H1 (cell line): ENCODE results near the gene FBXW2. TPM values are rescaled to one million over a fixed set of nuclear protein-coding genes. Genes with fewer than 3 reads are reported as not detected.

Experiments used
- CTCF ChIA-PET: fragments of 300-600 bp; sonication (Branson Sonifier 250); formaldehyde crosslinking; loops from one replicate; lab custom pipeline; 2021; ENCODE audit not compliant: partially characterized antibody; lab: Charles Lee
- POLR2A ChIA-PET: fragments of 300-600 bp; sonication (Branson Sonifier 250); formaldehyde crosslinking; loops from one replicate; lab custom pipeline; 2021; ENCODE audit warnings: inconsistent platforms; ENCODE audit not compliant: partially characterized antibody; lab: Charles Lee
- DNase-seq, 2 experiments: peaks; one replicate each; pipeline versions ENCODE4 v3.0.0 to v3.0.0-alpha.2; 2010 to 2022; ENCODE audit warnings: low spot score in 2 of 2, low read depth in 1 of 2, mixed read lengths in 1 of 2
- FAIRE-seq: peaks from 2 replicates; lab custom pipeline; 2011; peaks lifted over from hg19 to GRCh38; lab: Jason Lieb, UNC
- H2AFZ ChIP-seq: 2 replicates; pipeline ENCODE4 v1.8.1; 2012; ENCODE audit warnings: low read length, inconsistent platforms
- H2AK5ac ChIP-seq: 2 replicates; pipeline ENCODE4 v1.6.1; 2013; ENCODE audit warnings: low read depth, low read length
- H2BK120ac ChIP-seq: replicated peaks from 2 replicates; pipeline ENCODE3; 2013; ENCODE audit warnings: low read depth, low read length, inconsistent platforms
- H2BK12ac ChIP-seq: 2 replicates; pipeline ENCODE4 v1.6.1; 2013; ENCODE audit warnings: low read depth, low read length
- H2BK15ac ChIP-seq: 2 replicates; pipeline ENCODE4 v1.6.1; 2013; ENCODE audit warnings: low read length
- H2BK20ac ChIP-seq: 2 replicates; pipeline ENCODE4 v1.6.1; 2013; ENCODE audit warnings: low read length
- H2BK5ac ChIP-seq: 2 replicates; pipeline ENCODE4 v1.6.1; 2013; ENCODE audit warnings: low read depth, low read length
- H3K14ac ChIP-seq: 2 replicates; pipeline ENCODE4 v1.6.1; 2013; ENCODE audit warnings: inconsistent platforms; ENCODE audit not compliant: insufficient read length
- H3K18ac ChIP-seq: 2 replicates; pipeline ENCODE4 v1.6.1; 2013; ENCODE audit warnings: low read length; ENCODE audit errors: extremely low read depth
- H3K23ac ChIP-seq: 2 replicates; pipeline ENCODE4 v1.6.1; 2013; ENCODE audit warnings: inconsistent platforms; ENCODE audit not compliant: insufficient read length
- H3K23me2 ChIP-seq: 2 replicates; pipeline ENCODE4 v1.6.1; 2013; ENCODE audit warnings: low read depth, low read length
- H3K27ac ChIP-seq: 2 replicates; pipeline ENCODE4 v1.6.1; 2011; ENCODE audit warnings: low read depth, low read length, inconsistent platforms
- H3K27me3 ChIP-seq, 4 experiments: replicated peaks in 1 of 4; 1 replicate in 1 of 4; 2 replicates in 3 of 4; pipeline versions ENCODE4 v1.6.1 to v1.8.1; 2011 to 2013; ENCODE audit warnings: low read length in 3 of 4, mild to moderate bottlenecking in 3 of 4, inconsistent platforms in 2 of 4, mixed read lengths in 2 of 4, moderate library complexity in 1 of 4; ENCODE audit not compliant: control insufficient read depth in 3 of 4, insufficient read depth in 3 of 4; ENCODE audit errors: extremely low read depth in 1 of 4
- H3K36me3 ChIP-seq, 4 experiments: 2 replicates each; pipeline versions ENCODE4 v1.6.1 to v1.8.1; 2011 to 2013; ENCODE audit warnings: mild to moderate bottlenecking in 4 of 4, low read length in 3 of 4, moderate library complexity in 2 of 4, control low read depth in 1 of 4, inconsistent platforms in 1 of 4; ENCODE audit not compliant: insufficient read depth in 4 of 4, control insufficient read depth in 2 of 4
- H3K4ac ChIP-seq: replicated peaks from 2 replicates; pipeline ENCODE3; 2013; ENCODE audit warnings: low read length, low read depth, mixed read lengths, inconsistent platforms; ENCODE audit not compliant: insufficient read length
- H3K4me1 ChIP-seq, 4 experiments: replicated peaks in 1 of 4; 1 replicate in 1 of 4; 2 replicates in 3 of 4; pipeline versions ENCODE4 v1.6.1 to v1.8.1; 2011 to 2013; ENCODE audit warnings: low read length in 3 of 4, inconsistent platforms in 2 of 4, mixed read lengths in 1 of 4; ENCODE audit not compliant: insufficient read depth in 4 of 4, control insufficient read depth in 3 of 4
- H3K4me2 ChIP-seq, 2 experiments: 2 replicates each; pipeline versions ENCODE4 v1.6.1 to v1.8.1; 2011 to 2013; ENCODE audit warnings: low read depth in 2 of 2, low read length in 2 of 2, control low read depth in 1 of 2, inconsistent platforms in 1 of 2, mild to moderate bottlenecking in 1 of 2; ENCODE audit not compliant: insufficient read depth in 1 of 2
- H3K4me3 ChIP-seq, 4 experiments: fragments of 200-600, 300-600 bp in 1 of 4; sonication (generic), shearing (Covaris generic), sonication (Bioruptor Twin) in 1 of 4; 2 replicates each; pipeline versions ENCODE4 v1.5.1 to v1.8.1; 2011 to 2016; ENCODE audit warnings: low read length in 4 of 4, low read depth in 3 of 4, control low read depth in 2 of 4, inconsistent platforms in 2 of 4, mild to moderate bottlenecking in 2 of 4, mixed read lengths in 1 of 4, moderate library complexity in 1 of 4; ENCODE audit not compliant: insufficient read depth in 2 of 4; ENCODE audit errors: extremely low read depth in 1 of 4
- H3K56ac ChIP-seq: replicated peaks from 2 replicates; pipeline ENCODE3; 2013; ENCODE audit warnings: low read depth, mild to moderate bottlenecking, mixed read lengths, low read length, inconsistent platforms; ENCODE audit not compliant: insufficient read length
- H3K79me1 ChIP-seq: 2 replicates; pipeline ENCODE4 v1.6.1; 2013; ENCODE audit warnings: low read depth, low read length, control low read depth
- H3K79me2 ChIP-seq, 2 experiments: 2 replicates each; pipeline versions ENCODE4 v1.6.1 to v1.8.1; 2012 to 2013; ENCODE audit warnings: low read length in 2 of 2, mild to moderate bottlenecking in 2 of 2, inconsistent platforms in 1 of 2; ENCODE audit not compliant: insufficient read depth in 2 of 2, control insufficient read depth in 1 of 2
- H3K9ac ChIP-seq, 4 experiments: replicated peaks in 1 of 4; 1 replicate in 1 of 4; 2 replicates in 3 of 4; pipeline versions ENCODE4 v1.6.1 to v1.8.1; 2011 to 2013; ENCODE audit warnings: low read depth in 3 of 4, low read length in 3 of 4, control low read depth in 2 of 4, mild to moderate bottlenecking in 2 of 4, moderate library complexity in 2 of 4, inconsistent platforms in 1 of 4; ENCODE audit errors: extremely low read depth in 1 of 4
- H3K9me3 ChIP-seq, 2 experiments: 2 replicates each; pipeline versions ENCODE4 v1.6.1 to v1.8.1; 2012 to 2013; ENCODE audit warnings: mild to moderate bottlenecking in 2 of 2, moderate library complexity in 2 of 2, control low read depth in 1 of 2, inconsistent platforms in 1 of 2, low read depth in 1 of 2, low read length in 1 of 2, mixed read lengths in 1 of 2; ENCODE audit not compliant: insufficient read depth in 2 of 2
- H4K20me1 ChIP-seq, 2 experiments: replicated peaks in 1 of 2; 2 replicates each; pipeline versions ENCODE3 to v1.8.1; 2011 to 2013; ENCODE audit warnings: inconsistent platforms in 2 of 2, low read length in 2 of 2, mild to moderate bottlenecking in 1 of 2; ENCODE audit not compliant: insufficient read depth in 2 of 2, control insufficient read depth in 1 of 2
- H4K5ac ChIP-seq: 2 replicates; pipeline ENCODE4 v1.6.1; 2013; ENCODE audit warnings: low read length, low read depth, mixed read lengths, inconsistent platforms; ENCODE audit not compliant: insufficient read length
- H4K8ac ChIP-seq: 2 replicates; pipeline ENCODE4 v1.8.0; 2013; ENCODE audit warnings: mild to moderate bottlenecking, moderate library complexity, low read length, inconsistent platforms; ENCODE audit not compliant: insufficient read depth; ENCODE audit errors: extremely low read depth
- H4K91ac ChIP-seq: replicated peaks from 2 replicates; pipeline ENCODE3; 2013; ENCODE audit warnings: low read length, mixed read lengths, inconsistent platforms; ENCODE audit not compliant: insufficient read length
- ATF3 ChIP-seq: IDR thresholded peaks from 2 replicates; pipeline ENCODE4 v1.6.1; 2011; ENCODE audit warnings: low read depth, mild to moderate bottlenecking, low read length; ENCODE audit not compliant: insufficient read depth
- CTBP2 ChIP-seq: IDR thresholded peaks from 2 replicates; pipeline ENCODE4 v1.7.0; 2011; ENCODE audit warnings: borderline replicate concordance, mild to moderate bottlenecking, moderate library complexity, mixed read lengths, low read length; ENCODE audit not compliant: insufficient read depth, insufficient read length
- GABPA ChIP-seq: IDR thresholded peaks from 2 replicates; pipeline ENCODE4 v1.6.1; 2011; ENCODE audit warnings: mild to moderate bottlenecking, low read length, moderate library complexity, borderline replicate concordance; ENCODE audit not compliant: insufficient read depth
- JUN ChIP-seq: IDR thresholded peaks from 2 replicates; pipeline ENCODE4 v1.6.1; 2011; ENCODE audit warnings: low read depth, mild to moderate bottlenecking, improper control_type of control experiment, low read length
- NRF1 ChIP-seq: IDR thresholded peaks from 2 replicates; pipeline ENCODE4 v1.6.1; 2011; ENCODE audit warnings: mild to moderate bottlenecking, low read depth, low read length, improper control_type of control experiment
- RXRA ChIP-seq: IDR thresholded peaks from 2 replicates; pipeline ENCODE4 v1.6.1; 2011; ENCODE audit warnings: low read depth, mild to moderate bottlenecking, low read length, moderate library complexity; ENCODE audit not compliant: insufficient read depth
- SIN3A ChIP-seq, 2 experiments: IDR thresholded peaks in 1 of 2; conservative IDR thresholded peaks in 1 of 2; 2 replicates each; pipeline ENCODE4 v1.6.1; 2011 to 2012; ENCODE audit warnings: low read length in 2 of 2, improper control_type of control experiment in 1 of 2, low read depth in 1 of 2, mild to moderate bottlenecking in 1 of 2
- SP2 ChIP-seq: IDR thresholded peaks from 2 replicates; pipeline ENCODE4 v1.6.1; 2012; ENCODE audit warnings: mild to moderate bottlenecking, low read length, inconsistent platforms
- TAF7 ChIP-seq: optimal IDR thresholded peaks from 2 replicates; pipeline ENCODE3; 2011; ENCODE audit warnings: low read depth, mild to moderate bottlenecking, inconsistent platforms, low read length, moderate library complexity, borderline replicate concordance
- USF2 ChIP-seq: IDR thresholded peaks from 2 replicates; pipeline ENCODE4 v1.6.1; 2011; ENCODE audit warnings: low read length, improper control_type of control experiment
- ZNF274 ChIP-seq: IDR thresholded peaks from 2 replicates; pipeline ENCODE4 v1.7.0; 2012; ENCODE audit warnings: low read length, borderline replicate concordance; ENCODE audit errors: extremely low read depth
- WGBS, 2 experiments: shearing (Covaris generic) in 1 of 2; methylation state at CpG; one replicate each; pipeline versions ENCODE4 v1.1.6 to v1.1.7; 2013 to 2015; ENCODE audit warnings: low lambda C conversion rate in 2 of 2, mixed read lengths in 2 of 2, inconsistent platforms in 1 of 2, low coverage in 1 of 2, missing lambda C conversion rate in 1 of 2; ENCODE audit not compliant: insufficient replicate concordance in 2 of 2, insufficient coverage in 1 of 2, insufficient read length in 1 of 2; ENCODE audit errors: extremely low coverage in 1 of 2, missing lambda C conversion rate in 1 of 2; 5-methylcytosine and 5-hydroxymethylcytosine counted together
- polyA plus RNA-seq, 7 experiments: library from polyadenylated mRNA; depleted of rRNA in 3 of 7; stranded (reverse) in 5 of 7; unstranded in 2 of 7; fragments of >200 nt in 5 of 7; fragments of 200-250 nt in 2 of 7; gene quantifications; 1 replicate in 5 of 7; 2 replicates in 1 of 7; 4 replicates in 1 of 7; pipeline versions ENCODE4 v1.2.1 to v1.2.3, GENCODE V29; 2011 to 2013; ENCODE audit warnings: missing spikeins in 2 of 7, mixed read lengths in 2 of 7
- total RNA-seq: library from RNA; stranded (reverse); fragmentation: NEBNext Ultra II Directional; extraction: Animal tissue kit (Norgen Biotek cat#: 25700); gene quantifications from 2 replicates; pipeline ENCODE4 v1.2.1, GENCODE V29; 2021

Gene FBXW2
- total and polyA plus RNA-seq, 2 of the 8 experiments (the other 6 are each of a cell fraction or from before 2014, with no cell fraction given), result 19.2 to 65.3 TPM

GRCh38 chr9:120791161-120791560 is 2.1 kb downstream of the FBXW2 start:
- Histone ChIP-seq H4K5ac (no peak overlapping the region), H3K9ac (no peak overlapping the region), H3K14ac (no peak overlapping the region), H3K9me3 (no peaks in the 10 kb centered on the region), H4K91ac (no peak overlapping the region), H3K27me3 (no peaks in the 10 kb centered on the region), H3K27ac (no peak overlapping the region), H3K4ac (no peak overlapping the region), H2AFZ (no peak overlapping the region), H2AK5ac (no peak overlapping the region), H4K20me1 (peaks cover 0 to 9% of the 10 kb centered on the region in 2 experiments), H3K23me2 (no peaks in the 10 kb centered on the region; the same call in 1 of the 2 replicates), H3K56ac (no peak overlapping the region), H2BK15ac (no peak overlapping the region), H3K36me3 (peaks cover 5 to 24% (median 15%) of the 10 kb centered on the region in 4 experiments; a peak in 7 of 8 replicates), H2BK120ac (no peak overlapping the region), H3K79me2 (peaks cover 4 to 61% of the 10 kb centered on the region in 2 experiments), H2BK20ac (no peak overlapping the region), H2BK5ac (no peak overlapping the region), H3K23ac (no peak overlapping the region), H3K79me1 (no peaks in the 10 kb centered on the region; the same call in 1 of the 2 replicates), H2BK12ac (no peak overlapping the region), H3K18ac (no peak overlapping the region), H4K8ac (no peak overlapping the region), H3K4me2 (no peak overlapping the region; a peak in 1 of 4 replicates), H3K4me3 (no peak overlapping the region), H3K4me1 (no peaks in the 10 kb centered on the region; a peak in 1 of 7 replicates)
- POLR2A ChIA-PET, result interaction anchor here (2.1 kb wide), 1 partner anchor 10 kb away, joined by 4 read pairs; no protein-coding TSS in a partner anchor
- no peak for DNase-seq
- 93% methylated on average over 3 of the region's 3 CpGs; no CpG with 5 or more reads in 1 of the 2 experiments for WGBS, 2 experiments
- CTCF ChIA-PET, result no interaction called here
- FAIRE-seq, result no peak
- TF ChIP-seq ZNF274, result no peak
- TF ChIP-seq RXRA, result no peak
- TF ChIP-seq USF2, result no peak
- no peak for TF ChIP-seq JUN
- TF ChIP-seq NRF1, result no peak
- no peak for TF ChIP-seq SIN3A (conservative IDR thresholded peaks at IDR 0.05 in 1 of 2, IDR thresholded peaks at IDR 0.05 in 1 of 2; ENCODE audit: low read depth in 1 of 2, low read length in 2 of 2)
- no peak for TF ChIP-seq CTBP2
- TF ChIP-seq TAF7, result no peak
- TF ChIP-seq SP2, result no peak
- no peak for TF ChIP-seq GABPA
- no peak for TF ChIP-seq ATF3
